GM18498 (cell line): ENCODE results near the gene UBE3B.

Source experiments
- ATAC-seq: cut with Tn5 transposase; IDR thresholded peaks from one replicate; pipeline ENCODE4 v1.9.1; 2021; ENCODE audit warnings: mild to moderate bottlenecking, moderate library complexity; ENCODE audit not compliant: unreplicated experiment

The UBE3B gene

GRCh38 chr12:109449845-109450532 lies 27.4 kb upstream of the UBE3B start:
- no peak for ATAC-seq

DNA sequence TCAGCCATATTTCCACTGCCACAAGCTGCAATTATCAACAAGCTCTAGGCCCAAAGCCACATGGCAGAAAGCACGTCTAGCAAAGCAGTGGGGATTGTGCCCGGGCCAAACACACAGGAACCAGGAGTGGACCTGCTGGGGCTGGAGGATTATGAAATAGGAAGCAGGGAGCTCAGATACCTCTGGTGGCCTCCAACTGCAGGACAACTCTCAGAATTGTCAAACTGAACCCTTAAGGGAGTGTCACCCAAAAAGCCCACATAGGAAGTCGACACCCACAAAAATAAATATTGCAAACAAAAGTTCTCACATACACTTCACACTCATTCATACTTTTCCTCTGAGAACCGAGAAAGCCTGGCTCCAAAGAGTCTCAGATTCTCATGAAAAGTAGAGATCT lies 26.5 kb upstream of the UBE3B start:
- ATAC-seq = no peak

- ATAC-seq = no peak
Observed at GRCh38 chr12:109451400-109451799, 26.0 kb upstream of the UBE3B start.

GRCh38 chr12:109452489-109452888 lies 24.9 kb upstream of the UBE3B start:
- no peak for ATAC-seq

DNA sequence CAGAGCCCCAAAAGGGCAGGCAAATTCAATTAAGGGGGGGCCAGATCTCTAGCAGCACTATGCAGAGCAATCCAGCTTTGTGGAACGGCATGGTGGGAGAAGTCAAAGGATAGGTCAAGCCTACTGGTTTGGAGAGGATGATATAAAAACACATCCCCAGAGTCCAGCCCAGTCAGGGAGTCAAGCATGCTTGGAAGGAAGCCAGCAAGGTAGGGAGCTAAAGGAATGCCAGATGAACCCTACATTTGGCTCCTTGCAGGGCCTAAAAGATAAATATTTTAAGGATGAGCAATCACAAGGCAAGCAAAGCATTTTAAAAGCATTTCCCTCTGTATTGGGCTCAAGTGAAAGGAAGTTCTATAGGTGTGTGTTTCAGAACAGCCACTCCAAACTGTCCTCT lies 21.7 kb upstream of the UBE3B start:
- ATAC-seq = no peak

DNA sequence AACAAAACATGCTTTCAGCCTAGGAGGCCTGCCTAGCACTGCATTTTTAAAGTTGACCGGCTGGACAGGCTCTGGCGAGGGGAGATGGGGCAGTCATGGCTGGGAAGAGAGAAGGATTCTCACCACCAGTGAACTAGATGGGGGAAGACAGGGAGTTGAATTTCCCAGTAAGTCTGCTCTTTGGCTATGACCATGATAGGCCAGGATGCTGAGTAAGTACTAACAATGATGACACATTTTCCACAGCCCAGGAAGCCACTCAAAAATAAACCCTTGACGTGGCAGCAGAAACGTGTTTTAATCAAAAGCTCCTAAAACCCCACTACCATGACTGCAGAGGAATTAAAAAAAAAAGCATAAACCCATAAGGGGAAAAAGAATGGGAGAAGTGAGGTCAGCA lies 19.3 kb upstream of the UBE3B start:
- no peak for ATAC-seq

- no peak for ATAC-seq
Observed at GRCh38 chr12:109458771-109459208, 18.6 kb upstream of the UBE3B start.

- no peak for ATAC-seq
Observed at GRCh38 chr12:109459247-109459646, 18.2 kb upstream of the UBE3B start.

DNA sequence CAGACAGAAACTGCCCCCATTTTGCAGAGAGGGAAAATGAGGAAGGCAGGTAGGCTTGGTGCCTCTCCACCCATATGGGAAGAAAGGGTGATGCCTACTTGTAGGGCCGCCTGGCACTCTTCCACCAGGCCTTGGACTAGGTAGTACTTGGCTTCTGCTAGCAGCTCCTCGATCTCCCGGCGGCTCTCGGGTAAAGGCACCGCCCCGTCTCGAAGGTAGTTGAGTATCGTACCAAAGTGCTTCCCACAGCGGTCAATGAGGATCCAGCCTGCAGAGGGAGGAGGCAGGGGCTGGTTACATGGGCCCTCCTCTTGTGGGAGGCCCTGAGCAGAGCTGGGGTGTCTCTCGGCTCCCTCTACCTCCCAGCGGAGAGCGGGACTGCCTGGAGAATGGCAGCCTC lies 16.9 kb upstream of the UBE3B start:
- no peak for ATAC-seq

GRCh38 chr12:109461049-109461845 lies 16.2 kb upstream of the UBE3B start:
- no peak for ATAC-seq

DNA sequence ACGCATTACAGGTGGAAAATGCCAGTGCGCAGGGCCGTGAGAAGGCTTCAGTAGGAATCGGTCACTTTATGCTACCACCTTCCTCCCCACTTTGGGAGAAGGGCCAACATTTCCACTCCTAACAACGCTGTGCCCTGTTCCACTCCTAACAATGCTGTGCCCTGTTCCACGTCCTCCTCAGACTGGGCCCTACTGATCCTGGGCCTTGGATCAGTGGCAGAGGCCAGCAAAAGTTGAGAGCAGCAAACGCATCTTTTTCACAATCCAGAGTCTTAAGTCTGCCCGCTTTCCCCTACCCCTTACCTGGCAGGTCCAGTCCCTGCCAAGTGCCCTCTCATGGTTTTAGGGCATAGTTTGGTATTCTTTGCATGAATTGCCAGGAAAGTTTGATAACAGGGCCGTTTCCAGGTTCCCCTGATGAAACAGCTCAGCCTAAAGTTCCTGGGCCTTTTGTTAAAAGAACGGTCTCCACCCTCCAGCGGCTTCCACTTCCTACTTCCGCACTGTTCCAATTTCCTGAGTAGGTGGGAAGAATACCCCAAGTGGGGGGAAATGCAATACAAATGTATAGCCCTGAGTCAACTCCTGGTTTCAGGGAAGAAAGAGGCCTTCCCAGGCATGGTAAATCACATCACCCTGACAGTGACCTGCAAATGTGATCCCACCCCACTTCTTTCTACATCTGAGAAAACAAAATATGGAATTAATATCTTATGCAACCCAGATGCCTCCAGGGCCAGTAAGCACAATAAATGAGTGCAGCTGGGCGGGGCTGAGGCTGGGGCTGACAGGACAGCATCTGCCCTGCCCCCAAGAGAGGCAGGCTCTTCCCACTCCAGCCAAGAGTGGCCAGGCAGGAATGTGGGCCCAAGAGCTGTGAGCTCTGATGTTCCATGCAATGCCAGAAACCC lies 15.3 kb upstream of the UBE3B start:
- ATAC-seq = no peak

DNA sequence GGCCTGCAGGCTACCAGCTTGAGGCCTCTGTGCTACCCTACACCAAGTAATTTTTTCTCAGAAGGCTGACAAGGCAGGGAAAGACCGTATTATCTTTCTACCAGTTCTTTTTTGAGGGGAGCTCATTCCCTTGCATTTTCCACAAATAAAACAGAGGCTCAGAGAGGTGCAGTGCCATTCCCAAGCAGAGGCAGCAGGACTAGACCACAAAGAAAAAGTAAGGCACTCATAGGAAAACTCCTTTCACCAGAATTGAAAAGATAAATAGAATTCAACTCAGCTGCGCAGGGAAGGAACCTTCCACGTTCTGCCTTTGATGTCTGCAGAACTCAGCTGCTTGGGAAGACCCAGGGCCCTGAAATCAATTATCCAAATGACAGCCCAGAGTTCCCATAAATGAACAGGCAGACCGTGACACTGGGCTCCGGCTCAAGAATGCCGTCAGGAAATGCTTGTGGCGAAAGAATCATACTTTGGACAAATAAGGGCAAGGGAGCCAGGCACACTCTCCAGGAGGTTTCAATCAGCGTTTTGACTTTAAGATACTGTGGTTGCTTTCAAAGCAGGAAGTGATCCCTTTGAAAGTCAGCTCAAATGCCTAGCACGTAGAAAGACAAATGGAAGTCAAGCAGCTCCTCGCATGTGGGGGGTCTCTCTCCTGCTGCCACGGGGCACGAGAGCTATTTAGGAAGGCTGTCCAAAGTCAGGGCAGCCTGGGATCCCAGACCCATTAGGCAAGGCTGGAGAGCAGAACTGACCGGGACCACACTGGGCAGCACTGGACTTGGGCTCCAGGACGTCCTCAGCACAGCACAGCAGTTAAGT lies 14.4 kb upstream of the UBE3B start:
- no peak for ATAC-seq

- ATAC-seq = no peak
Observed at GRCh38 chr12:109463756-109464155, 13.7 kb upstream of the UBE3B start.

GRCh38 chr12:109464642-109465351 lies 12.6 kb upstream of the UBE3B start:
- ATAC-seq = no peak

DNA sequence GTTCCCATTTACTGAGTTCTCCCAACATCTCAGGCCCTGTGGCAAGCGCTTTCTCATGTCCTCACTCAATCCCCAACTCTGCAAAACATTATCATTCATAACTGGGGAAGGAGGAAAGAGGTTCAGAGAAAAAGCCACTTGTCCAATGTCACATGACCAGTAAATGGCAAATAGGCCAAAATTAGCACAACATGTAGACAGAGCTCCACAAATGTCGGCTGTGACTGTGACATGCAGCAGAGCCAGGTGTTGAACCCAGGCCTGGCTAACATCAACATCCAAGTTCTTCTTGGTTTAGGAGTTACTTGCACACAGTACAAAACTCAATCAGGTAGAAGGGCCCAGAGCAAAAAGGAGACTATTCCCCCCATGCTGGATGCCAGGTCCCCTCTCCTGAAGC lies 11.1 kb upstream of the UBE3B start:
- ATAC-seq = no peak

- ATAC-seq = no peak
Observed at GRCh38 chr12:109466821-109467220, 10.6 kb upstream of the UBE3B start.

DNA sequence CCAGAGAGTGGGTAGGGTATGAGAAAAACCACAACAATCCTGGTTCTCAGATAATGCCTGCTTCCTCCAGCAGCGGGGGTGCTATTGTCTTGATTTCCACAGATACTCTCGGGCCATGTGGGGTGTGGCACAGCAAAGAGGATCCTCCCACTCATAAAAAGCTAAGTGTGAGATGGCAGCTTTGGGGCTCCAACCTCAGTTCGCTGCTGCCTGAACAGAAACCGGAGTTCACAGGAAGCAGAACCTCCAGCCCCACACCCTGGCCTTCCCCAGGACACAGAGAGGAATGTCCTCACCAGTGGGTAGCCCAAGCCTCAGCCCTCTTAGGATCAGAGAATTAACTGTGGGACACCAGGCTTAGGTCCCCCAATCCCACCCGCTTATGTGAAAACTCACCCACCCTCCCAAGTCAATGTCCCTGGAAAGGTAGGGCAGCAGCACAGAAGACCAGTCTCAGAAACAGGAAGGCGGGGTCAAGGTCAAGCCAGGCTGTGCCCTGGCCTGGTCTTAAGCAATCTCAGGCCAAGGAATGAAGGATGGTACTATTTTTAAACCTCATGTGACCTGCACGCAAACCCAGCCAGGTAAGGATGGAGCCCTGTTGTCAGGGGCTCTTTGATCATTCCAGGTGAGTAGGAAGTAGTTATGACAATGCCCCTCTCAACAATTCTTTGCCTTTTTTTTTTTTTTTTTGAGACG lies 9.3 kb upstream of the UBE3B start:
- no peak for ATAC-seq

- no peak for ATAC-seq
Observed at GRCh38 chr12:109469517-109469916, 7.9 kb upstream of the UBE3B start.

- no peak for ATAC-seq
Observed at GRCh38 chr12:109473006-109473405, 4.4 kb upstream of the UBE3B start.
